ENCODE measurements around the gene WNT5B. TPM values are rescaled to one million over a fixed set of nuclear protein-coding genes. Genes with fewer than 3 reads are reported as not detected.

The WNT5B gene
- total RNA-seq, 1 donor from 2014 or later, result 0.75 TPM

DNA sequence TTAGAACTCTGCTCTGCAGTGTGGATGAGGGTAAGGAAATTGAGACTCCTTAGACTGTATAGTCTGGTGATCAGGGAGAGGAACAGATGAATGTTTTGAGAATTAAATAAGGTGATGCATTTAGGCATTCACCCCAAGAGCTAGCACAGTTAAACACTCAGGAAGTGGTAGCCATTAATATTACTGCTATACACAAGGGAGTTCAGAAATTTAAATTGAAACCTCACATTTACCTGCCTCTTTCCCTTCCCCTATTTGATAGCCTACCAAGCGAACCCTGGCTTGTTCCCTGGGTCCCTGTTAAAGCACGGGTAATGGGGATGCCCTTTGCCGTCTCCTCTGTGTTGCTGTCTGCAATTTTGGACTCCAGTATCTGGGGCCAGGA lies 18.2 kb downstream of the WNT5B start:
- intact Hi-C loops (cut with micrococcal nuclease), result no loop called here

DNA sequence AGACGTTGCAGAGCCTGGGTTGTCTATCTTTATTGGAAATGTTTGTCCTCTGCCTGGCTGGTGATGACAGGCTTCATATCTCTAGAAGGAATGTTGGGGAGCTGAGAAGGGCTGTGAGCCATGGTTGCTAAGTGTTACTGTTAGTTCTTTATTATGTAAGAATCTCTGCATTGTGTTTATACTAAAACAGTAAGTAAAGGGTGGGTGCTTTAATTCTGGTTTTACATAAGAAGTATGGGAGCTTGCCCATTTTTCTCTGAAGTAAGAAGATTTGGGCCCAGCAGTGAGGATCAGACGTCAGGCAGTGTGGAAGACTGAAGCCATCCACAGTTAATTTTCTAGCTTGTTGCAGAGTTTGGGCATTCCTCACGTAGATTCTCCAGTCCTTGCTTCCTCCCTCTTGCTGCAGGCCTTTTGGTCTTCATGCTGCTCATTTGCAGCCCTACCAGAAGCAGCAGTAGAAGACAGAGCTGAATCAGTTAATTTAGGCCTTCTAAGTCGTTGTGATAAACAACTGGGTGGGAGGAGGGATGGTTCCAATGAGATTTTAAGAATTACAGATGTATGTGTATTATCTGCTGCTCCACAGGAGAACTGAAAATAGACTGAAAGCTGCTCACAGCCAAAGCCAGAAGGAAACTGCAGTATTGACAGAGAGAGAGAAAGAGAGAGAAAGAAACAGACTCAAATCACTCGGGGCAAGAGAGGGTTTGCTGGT lies 21.4 kb downstream of the WNT5B start:
- intact Hi-C loops (cut with micrococcal nuclease), result loop anchor here (10.0 kb wide), 1 partner anchor 634 kb away; no protein-coding TSS in a partner anchor

DNA sequence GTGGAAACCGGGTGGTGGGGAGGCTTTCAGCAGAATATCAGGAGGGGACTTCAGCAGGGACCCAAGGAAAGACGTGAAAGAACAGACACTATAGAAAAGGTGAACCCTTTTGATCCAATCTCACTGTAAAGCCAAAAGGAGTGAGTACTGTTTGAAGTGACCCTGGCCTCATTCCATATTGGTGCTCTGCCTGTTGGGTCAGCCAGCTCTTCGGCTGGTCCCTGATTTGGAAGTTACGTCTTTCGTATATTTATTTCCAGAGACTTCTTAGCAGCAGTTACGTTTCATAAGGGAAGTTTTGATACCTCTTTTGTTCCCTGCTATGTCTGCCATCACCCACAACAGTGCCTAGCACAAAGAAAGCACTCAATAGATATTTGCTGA lies 21.9 kb downstream of the WNT5B start:
- intact Hi-C loops (cut with micrococcal nuclease), result loop anchor here (10.0 kb wide), 1 partner anchor 634 kb away; no protein-coding TSS in a partner anchor

DNA sequence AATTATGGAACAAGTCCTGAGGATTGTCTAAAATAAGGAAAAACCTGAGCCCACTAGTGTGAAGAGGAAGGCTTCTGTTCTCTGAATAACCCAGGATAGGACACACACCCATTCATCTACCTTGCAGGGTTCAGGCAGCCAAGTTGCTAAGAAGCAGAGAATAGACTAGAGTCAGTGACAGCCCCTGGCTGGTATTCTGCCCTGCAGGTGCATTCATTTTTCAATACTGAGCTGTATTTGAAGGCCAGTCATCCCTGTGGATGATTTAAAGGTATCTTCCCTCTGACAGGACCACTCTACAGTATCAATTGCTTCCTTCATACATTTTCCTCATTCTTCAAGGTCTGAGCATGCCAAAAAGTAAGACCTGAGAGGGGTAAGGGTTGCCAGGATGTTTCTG lies 22.9 kb downstream of the WNT5B start:
- intact Hi-C loops (cut with micrococcal nuclease), result loop anchor here (1.0 to 10.0 kb wide), 3 partner anchors 139 to 633 kb away; no protein-coding TSS in a partner anchor

DNA sequence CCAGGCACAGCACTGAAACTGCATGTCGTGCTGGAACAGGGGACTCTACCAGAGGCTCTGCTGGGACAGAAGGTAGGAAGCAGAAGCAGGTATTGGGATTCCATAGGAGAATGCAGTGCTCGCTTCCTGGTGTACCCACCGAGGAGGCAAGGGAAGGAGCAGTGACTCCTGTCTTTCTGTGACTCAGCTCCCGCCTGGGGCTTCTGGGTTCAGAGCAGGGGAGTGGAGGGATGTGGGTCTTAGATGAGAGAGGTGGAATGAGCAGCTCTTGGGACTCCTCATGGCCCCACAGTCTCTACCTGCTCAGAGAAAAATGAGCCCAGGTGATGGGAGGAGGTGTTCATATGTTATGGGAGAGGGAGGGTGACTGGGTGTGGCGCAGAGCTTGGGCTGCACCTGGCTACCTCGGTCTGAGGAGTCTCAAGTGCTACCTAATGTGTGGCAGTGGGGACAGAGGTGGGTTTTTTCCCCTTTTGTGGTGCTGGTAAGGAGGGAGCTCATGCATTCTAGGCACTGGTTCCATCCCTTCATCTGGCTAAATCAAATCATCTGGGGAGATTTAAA lies 26.3 kb downstream of the WNT5B start:
- intact Hi-C loops (cut with micrococcal nuclease), result loop anchor here (10.0 kb wide), 1 partner anchor 629 kb away; no protein-coding TSS in a partner anchor

DNA sequence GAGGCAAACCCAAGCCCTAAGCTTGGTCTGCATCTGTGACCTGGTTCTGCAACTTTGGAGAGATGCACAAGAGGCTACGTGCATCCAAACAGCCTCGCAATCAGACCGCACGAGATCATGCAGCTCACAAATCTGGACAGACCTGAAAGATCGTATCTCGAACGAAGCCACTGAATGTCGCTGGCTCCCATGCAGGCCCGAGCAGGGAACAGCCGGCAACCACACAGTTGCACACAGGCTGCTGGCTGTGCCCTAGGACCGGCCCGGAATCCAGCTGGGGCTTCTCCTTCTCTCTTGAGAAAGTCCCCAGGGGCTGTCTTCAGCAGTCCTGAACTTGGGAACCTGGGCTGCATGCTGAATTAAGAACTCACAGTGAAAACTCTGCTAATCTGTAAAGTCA lies 27.9 kb downstream of the WNT5B start:
- intact Hi-C loops (cut with micrococcal nuclease), result loop anchor here (10.0 kb wide), 1 partner anchor 628 kb away; no protein-coding TSS in a partner anchor

DNA sequence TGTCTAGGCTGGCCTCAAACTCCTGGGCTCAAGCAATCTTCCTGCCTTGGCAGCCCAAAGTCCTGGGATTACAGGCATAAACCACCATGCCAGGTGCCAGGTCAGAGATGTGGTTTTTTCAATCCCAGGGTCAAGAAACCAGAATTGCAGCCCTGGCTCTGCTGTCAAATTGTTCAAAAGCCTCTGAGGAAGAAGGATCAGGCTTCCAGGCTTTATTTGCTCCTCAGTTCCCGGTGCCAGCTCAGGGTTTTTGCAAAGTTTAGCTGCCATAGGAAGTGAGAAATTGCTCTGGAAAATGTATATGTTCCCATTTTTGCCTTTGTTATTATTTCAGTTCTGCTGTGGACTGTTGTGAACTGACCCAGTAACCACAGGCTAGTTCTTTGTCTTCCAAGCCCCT lies 28.7 kb downstream of the WNT5B start:
- intact Hi-C loops (cut with micrococcal nuclease), result loop anchor here (10.0 kb wide), 1 partner anchor 627 kb away; no protein-coding TSS in a partner anchor

DNA sequence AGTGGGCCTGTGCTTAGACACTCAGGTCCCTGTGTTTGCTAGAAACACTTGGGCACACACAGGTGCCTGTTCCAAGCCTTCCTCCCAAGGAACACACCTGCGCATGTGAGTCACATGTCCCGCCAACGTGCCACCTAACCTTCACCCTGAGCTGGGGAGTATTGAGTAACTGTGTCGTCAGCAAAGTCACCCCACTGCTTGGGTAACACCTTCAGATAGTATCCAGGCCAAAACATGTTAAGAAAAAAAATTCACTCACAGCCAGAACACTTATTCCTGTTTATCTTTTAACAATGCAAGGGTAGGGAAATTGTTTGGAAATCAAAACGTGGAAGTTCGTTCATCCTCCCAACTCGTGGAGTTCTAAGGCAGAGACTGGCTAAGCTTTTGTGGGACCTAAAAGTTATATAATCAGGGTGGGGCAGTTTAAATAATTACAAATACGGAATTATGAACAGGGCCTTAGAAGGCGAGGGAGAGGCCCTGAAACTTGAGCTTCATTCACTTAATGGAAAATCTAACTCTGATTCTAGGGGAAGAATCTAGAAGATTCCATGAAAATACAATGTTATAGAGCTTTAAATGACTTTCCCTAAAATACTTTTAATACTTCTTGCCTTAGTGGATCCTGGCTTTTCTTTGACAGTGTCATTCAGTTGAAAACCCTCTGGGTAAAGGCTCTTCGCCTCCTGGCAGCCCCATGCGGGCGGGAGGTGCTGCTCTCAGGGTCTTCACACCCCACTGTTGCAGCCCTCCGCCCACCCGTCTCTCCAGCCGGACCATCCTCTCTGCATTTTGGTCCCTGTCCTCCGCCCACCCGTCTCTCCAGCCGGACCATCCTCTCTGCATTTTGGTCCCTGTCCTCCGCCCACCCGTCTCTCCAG lies 31.5 kb downstream of the WNT5B start:
- intact Hi-C loops (cut with micrococcal nuclease), result loop anchor here (5.0 kb wide), 1 partner anchor 342 kb away; the partner anchor contains the start of gene DCP1B

DNA sequence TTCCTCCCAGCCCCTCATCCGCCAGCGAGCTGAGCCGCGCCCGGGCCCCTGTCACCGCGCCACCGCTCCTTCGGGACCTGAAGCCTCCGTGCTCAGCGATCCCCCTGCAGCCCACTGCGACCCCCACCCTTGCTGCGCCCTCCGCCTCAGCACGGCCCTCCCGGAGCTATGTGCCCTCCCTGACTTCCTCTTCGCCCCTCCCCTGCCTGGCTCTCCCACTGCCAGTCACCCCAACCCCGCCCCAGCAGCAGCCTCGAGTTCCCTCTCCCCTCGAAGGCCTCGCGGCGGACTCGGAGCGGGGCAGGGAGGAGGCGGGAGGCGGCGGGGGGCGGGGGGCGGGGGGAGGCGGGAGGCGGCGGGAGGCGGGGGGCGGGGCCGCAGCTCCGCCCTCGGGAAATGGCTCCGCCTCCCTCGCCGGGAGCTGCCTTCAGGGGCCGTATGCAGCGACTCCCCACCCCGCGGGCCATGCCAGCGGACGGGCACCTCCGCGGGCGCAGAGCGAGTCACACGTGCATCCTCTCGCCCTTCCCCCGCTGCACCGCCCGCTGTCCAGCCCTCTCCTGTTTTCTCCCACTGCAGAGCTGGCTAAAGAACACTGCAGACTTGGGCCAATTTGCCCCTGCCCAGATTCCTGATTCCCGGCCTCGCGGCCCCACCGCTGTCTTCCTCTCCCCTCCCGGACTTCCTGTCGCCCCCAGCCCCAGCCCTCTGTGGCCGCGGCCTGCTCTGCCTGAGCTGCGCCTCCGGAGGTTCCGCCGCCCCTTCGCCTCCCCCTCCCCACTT lies 32.7 kb downstream of the WNT5B start:
- intact Hi-C loops (cut with micrococcal nuclease), result loop anchor here (1.0 to 5.0 kb wide), 2 partner anchors 29 to 341 kb away; partner anchors contain the start of gene DCP1B

DNA sequence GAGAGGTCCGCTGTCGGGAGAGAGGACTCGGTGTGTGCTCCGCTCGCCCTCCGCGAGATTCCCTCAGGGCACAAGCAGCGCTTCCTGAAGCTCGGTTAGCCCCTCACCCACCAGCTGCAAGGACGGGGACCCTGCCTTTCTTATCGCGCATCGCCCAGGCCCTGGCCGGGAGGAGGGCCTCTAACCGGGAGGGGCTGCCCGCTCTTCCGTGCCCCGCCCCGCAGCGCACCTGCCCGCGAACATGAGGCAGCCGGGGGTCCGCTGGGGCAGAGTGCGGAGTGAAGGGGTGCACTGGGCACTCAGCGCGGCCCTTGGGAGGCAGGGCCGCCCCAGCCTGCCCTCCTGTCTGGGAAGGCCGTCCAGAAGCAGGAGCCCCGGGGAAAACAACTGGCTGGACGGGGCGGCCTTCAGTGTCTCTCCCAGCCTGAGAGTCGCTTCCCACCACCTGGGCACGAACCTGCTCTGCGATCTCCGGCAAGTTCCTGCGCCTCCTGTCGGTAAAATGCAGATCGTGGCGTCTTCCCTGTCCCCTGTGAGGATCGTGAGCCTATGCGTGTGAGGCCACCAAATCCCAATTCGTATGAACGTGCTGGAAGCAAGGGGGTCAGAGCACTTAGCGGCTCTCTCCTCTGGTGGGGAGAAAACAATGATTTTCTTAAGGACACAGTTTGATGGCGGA lies 33.9 kb downstream of the WNT5B start:
- intact Hi-C loops (cut with micrococcal nuclease), result loop anchor here (1.0 to 5.0 kb wide), 2 partner anchors 27 to 339 kb away; partner anchors contain the start of gene DCP1B

DNA sequence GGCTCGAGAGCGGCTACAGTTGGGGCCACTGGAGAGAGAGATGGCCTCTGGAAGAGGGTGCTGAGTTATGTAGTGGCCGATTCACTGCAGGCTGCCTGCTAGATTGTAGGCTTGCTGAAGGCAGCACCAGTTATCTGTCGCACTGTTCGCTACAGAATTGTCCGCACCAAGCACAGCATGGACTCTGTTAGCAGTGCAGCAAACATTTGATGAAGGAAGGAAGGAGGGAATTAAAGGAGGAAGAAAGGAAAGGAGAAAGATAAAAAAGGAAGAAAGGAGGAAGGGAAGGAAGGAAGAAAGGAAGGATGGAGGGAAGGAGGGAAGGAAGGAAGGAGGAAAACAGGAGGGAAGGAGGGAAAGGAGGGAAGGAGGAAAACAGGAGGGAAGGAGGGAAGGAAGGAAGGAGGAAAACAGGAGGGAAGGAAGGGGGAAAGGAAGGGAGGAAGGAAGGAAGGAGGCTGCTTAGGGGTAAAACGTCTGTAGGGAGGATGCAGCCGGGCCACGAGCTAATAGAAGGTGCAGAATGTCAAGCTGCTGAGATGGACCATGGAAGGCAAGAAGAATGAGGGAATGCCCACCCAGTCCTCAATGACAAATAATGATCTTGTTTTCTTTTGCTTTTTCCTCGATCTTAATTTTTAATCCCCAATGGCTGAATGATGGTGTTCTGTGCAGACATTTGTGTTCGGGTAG lies 34.6 kb downstream of the WNT5B start:
- intact Hi-C loops (cut with micrococcal nuclease), result loop anchor here (5.0 kb wide), 1 partner anchor 339 kb away; the partner anchor contains the start of gene DCP1B

DNA sequence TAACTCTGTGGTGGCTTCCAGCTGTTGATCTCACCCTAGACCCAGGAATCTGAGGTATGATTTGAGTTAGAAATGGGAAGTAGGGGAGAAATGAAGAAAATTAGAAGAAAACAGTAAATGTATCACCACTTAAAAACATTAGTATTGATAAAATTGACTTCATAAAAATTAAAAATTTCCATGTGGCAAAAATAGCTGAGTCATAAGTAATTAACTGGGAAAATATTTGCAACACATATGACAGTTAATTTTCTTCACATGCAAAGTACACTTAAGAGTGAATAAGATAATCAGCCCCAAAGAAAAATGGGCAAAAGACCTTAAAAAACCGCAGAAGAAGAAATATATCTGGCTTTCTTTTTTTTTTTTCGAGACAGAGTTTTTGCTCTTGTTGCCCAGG lies 36.3 kb downstream of the WNT5B start:
- intact Hi-C loops (cut with micrococcal nuclease), result no loop called here

DNA sequence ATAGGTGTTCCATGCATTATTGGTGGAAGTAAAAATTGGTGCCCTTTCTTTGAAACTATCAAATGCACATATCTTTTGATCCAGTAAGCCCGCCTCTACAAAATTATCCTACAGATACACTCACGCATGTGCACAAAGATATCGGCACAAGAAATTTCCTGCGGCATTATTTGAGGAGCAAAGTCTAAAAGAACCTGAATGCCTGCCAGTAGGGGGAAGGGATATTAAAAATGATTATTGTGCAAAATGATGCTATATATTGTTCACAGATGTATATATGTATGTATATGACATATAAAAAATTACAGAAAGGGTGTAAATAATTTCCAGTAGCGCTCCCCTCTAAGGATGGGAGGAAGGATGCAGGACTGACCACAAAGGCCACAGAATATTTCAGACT lies 37.2 kb downstream of the WNT5B start:
- intact Hi-C loops (cut with micrococcal nuclease), result no loop called here

DNA sequence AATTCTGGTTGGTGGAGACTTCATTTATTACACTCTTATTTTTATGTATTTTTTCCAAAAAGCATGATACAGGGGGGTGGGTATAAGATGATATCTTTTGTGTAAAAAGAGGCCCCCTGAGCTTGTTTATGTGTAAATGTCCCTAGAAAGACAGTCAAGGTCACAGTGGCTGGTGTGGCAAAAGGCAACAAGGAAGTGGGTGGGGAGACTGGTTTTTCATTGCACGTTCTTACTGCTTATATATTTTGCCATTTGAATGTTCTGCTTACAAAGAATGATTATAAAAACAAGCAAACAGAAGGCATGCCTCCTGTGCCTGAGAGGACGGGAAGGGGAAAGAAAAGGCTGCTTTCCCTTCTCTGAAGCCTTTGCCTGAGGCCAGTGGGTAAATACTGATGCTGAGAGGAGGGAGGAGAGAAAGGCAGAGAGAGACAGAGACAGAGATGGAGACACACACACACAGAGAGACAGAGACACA lies 37.7 kb downstream of the WNT5B start:
- intact Hi-C loops (cut with micrococcal nuclease), result no loop called here

DNA sequence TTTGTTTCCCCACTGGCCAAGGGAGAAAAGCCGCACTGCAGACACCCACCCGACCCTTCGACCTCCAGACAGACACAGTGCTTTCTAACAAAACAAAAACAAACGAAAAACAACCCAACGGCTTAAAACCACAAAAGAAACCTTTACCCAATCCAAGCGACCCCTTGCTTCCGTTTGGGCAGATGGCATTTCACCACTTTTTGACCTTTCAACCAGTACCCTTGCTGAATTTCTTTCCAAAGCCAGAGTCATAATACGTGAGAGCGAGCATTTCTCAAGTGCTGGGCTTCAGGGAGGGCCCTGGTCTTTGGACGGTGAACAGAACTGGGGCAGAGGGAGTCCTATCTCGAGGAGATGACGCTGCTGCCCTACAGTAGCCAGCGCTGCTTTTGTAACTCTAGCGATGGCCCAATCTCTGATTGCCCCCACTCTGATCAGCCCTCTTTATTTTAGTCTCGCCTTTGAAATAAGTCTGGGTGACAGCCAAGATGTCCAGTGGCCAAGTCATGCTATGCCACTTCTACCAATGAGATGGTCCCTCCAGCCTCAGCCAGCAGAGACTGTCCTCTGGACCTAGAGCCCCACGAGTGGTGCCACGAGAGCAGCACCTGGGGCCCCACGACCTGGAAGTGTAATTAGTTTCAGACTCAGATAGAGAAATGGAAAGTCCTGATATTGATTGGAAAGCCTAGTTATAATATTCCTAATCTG lies 40.0 kb downstream of the WNT5B start:
- intact Hi-C loops (cut with micrococcal nuclease), result no loop called here

DNA sequence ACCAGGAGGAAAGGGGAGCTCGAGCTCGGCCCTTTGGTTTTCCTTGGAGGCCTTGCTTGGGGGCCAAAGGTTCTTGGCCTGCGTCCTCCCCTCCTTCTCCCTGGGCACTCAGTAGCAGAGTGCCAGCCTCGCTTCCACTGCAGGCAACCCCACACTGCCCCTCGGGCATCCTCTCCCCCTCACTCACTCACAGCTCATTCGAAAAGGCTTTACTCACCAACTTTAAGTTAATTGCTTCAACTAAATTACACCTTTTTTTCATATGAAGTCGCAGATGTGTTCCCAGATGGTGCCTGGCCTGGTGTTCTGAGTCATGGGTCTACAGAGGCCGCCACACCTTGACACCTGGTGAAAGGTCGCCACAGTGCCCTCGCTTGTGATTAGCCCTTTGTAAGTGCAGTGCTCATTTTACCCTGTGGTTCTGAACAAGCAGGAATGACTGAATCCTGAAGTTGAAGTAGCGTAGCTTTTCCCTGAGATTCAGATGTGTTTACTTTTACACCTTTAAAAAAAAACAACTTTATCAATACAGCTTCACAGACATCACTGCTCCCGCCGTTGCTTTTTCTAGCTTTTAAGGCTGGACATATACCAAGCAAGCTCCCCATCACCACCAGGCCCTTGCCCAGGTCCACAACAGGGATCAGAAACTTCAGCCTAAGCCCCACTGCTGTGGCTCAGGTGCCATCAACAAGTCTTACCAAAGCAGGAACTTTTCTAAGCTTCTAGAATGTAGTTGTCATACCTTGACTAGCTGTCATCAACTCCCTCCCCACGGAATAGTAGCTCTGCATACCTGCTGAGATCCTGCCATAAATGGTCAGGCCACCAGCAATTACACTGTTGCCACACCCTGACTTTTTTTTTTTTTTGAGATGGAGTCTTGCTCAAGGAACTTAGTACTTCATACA lies 41.6 kb downstream of the WNT5B start:
- intact Hi-C loops (cut with micrococcal nuclease), result no loop called here

DNA sequence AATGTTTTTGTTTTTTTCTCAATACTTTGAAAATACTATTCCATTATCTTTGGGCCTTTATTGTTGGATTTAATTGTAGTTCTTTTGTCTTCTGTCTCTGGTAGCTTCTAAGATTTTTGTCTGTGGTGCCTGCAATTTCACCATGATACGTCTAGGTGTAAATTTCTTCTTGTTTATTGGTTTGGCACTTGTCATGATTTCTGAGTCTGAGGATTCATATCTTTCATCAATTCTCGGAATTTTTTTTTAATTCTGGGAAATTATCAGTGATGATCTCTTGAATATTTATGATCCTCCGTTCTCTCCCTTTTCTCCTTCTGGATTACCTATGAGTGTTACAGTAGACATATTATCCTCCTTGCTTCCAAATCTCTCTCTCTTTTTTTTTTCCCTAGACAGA lies 47.0 kb downstream of the WNT5B start:
- intact Hi-C loops (cut with micrococcal nuclease), result no loop called here

Data from T-helper 2 cell treated with Interferon-gamma antibody and Interleukin-4, amounts not matched to agents 100 ng/mL and 5 ng/mL, for 36 hours (primary cell).